CD4-positive, alpha-beta T cell (primary cell): ENCODE data around the gene VAMP3. TPM values are rescaled to one million over a fixed set of nuclear protein-coding genes. Genes with fewer than 3 reads are reported as not detected.

Experiments used
- ATAC-seq: fragments of 200-7000 bp; cut with Tn5 transposase; one replicate; pipeline ENCODE4 v1.10.0; 2022; ENCODE audit warnings: mild to moderate bottlenecking; ENCODE audit not compliant: poor library complexity
- CTCF ChIA-PET: fragments of 350-600 bp; sonication (Branson Sonifier 250); formaldehyde crosslinking; loops from one replicate; lab custom pipeline; 2021; ENCODE audit warnings: antibody characterized with exemption, inconsistent platforms; lab: Charles Lee
- POLR2A ChIA-PET: fragments of 350-600 bp; sonication (Branson Sonifier 250); formaldehyde crosslinking; loops from one replicate; lab custom pipeline; 2021; ENCODE audit warnings: antibody characterized with exemption, inconsistent platforms; lab: Charles Lee
- DNase-seq, 14 experiments: peaks; one replicate each; pipeline ENCODE4 v3.0.0-alpha.2; 2013 to 2020; ENCODE audit warnings: mixed read lengths in 2 of 14
- H3K27ac ChIP-seq, 2 donors: one replicate each; pipeline versions ENCODE4 v1.5.1 to v1.7.0; 2013; ENCODE audit warnings: low read length in 2 of 2, low read depth in 1 of 2, mild to moderate bottlenecking in 1 of 2
- H3K27me3 ChIP-seq, 2 experiments: 1 replicate in 1 of 2; 2 replicates in 1 of 2; pipeline versions ENCODE4 v1.6.1 to v1.7.0; 2013; ENCODE audit warnings: low read length in 2 of 2, control low read depth in 1 of 2, mild to moderate bottlenecking in 1 of 2, moderate library complexity in 1 of 2; ENCODE audit not compliant: insufficient read depth in 2 of 2, control insufficient read depth in 1 of 2
- H3K36me3 ChIP-seq: one replicate; pipeline ENCODE4 v1.6.1; 2013; ENCODE audit warnings: low read length, control low read depth; ENCODE audit not compliant: insufficient read depth
- H3K4me1 ChIP-seq: one replicate; pipeline ENCODE4 v1.6.1; 2013; ENCODE audit warnings: low read length, control low read depth; ENCODE audit not compliant: insufficient read depth
- H3K4me3 ChIP-seq: one replicate; pipeline ENCODE4 v1.5.1; 2013; ENCODE audit warnings: mild to moderate bottlenecking, low read length, moderate library complexity
- H3K9me3 ChIP-seq, 2 experiments: 1 replicate in 1 of 2; 2 replicates in 1 of 2; pipeline versions ENCODE4 v1.6.1 to v1.7.0; 2013; ENCODE audit warnings: low read length in 2 of 2, mild to moderate bottlenecking in 2 of 2, control low read depth in 1 of 2, moderate library complexity in 1 of 2; ENCODE audit not compliant: control insufficient read depth in 1 of 2, insufficient read depth in 1 of 2
- H3K27ac Mint-ChIP-seq: one replicate; pipeline ENCODE4 v1.8.0; 2020; ENCODE audit warnings: mixed read lengths
- H3K27me3 Mint-ChIP-seq: one replicate; pipeline ENCODE4 v1.8.0; 2021; ENCODE audit warnings: mixed read lengths
- H3K36me3 Mint-ChIP-seq: one replicate; pipeline ENCODE4 v1.8.0; 2021; ENCODE audit warnings: low read depth, mixed read lengths
- H3K4me1 Mint-ChIP-seq: one replicate; pipeline ENCODE4 v1.8.0; 2021; ENCODE audit warnings: low read depth, mixed read lengths
- H3K4me3 Mint-ChIP-seq: one replicate; pipeline ENCODE4 v1.8.0; 2020; ENCODE audit warnings: mild to moderate bottlenecking, mixed read lengths
- H3K9me3 Mint-ChIP-seq: one replicate; pipeline ENCODE4 v1.8.0; 2020; ENCODE audit warnings: mixed read lengths
- CTCF ChIP-seq: fragments of 200-600 bp; IDR thresholded peaks from one replicate; pipeline ENCODE4 v1.8.0; 2022; ENCODE audit warnings: antibody characterized with exemption, mild to moderate bottlenecking
- intact Hi-C, 2 experiments: fragments of 100-400 bp; cut with DNase I in 1 of 2; cut with micrococcal nuclease in 1 of 2; formaldehyde crosslinking; loops; one replicate each; pipeline versions ENCODE4 v1.15.1 to v1.9.0; 2023 to 2025; cut with DNase I, micrococcal nuclease
- polyA plus RNA-seq, 2 donors: library from polyadenylated mRNA; unstranded; fragments of 120-200 nt; gene quantifications; one replicate each; pipeline ENCODE4 v1.2.1, GENCODE V29; 2013
- total RNA-seq, 174 experiments: library from RNA in 2 of 174; stranded (reverse) in 2 of 174; gene quantifications; one replicate each; pipeline ENCODE4 v1.2.3 and lab custom pipeline; 2021 to 2026

Gene VAMP3, protein sequence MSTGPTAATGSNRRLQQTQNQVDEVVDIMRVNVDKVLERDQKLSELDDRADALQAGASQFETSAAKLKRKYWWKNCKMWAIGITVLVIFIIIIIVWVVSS
- total RNA-seq (10 to 100 TPM; 76.9 to 87.7 TPM), total RNA-seq (lab: John Stamatoyannopoulos, UW) (16.1 to 65.9 (median 46.2) reads per million in 172 experiments)
- 40.3 TPM for polyA plus RNA-seq (2013, experiment 1 of 2)
- polyA plus RNA-seq (2013, experiment 2 of 2) = 43.4 TPM

DNA sequence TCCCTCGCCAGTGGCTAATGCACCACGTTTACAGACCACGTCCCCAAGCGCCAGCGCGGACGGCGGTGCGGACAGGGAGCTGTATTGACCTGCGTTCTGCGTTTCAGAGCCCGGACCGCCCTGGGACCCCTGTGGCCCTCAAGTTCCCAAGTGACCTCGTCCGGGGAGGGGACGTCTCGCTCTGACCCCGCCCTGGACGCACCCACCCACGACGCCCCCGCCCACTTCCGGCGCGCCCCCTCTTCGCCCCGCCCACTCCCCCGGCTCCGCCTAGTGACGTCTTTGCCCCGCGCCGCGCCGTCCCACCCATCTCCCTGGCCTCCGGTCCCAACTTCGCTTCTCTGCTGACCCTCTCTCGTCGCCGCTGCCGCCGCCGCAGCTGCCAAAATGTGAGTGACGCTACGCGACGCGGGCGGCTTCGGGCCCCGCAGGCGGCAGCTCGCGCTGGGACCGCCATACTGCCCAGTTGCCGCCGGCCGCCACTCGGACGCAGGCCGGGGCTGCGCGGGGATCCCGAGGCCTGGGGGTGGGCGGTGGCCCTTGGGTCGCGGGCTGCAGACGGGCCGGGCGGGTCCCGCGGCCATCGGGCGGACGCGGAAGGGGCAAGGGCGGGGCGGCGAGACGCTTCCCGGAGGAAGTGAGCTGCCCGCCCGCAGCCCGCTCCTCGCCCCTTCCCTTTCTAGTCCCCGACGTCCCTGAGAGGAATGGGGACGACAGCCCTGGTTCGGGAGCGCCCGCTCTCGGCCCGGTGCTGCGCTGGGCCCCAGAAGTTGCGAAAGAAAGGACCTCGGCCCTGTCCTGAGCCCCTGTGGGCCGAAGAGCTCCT lies at the start of gene VAMP3:
TSS of gene VAMP3 (plus strand) at position 300 of the 826 bp plus-strand sequence. CDS start at position 388, 88 bp downstream.
- ChIA-PET POLR2A (interaction anchor here (0.8 to 1.8 kb wide), 3 partner anchors 11 to 67 kb away, joined by 3 to 19 read pairs (median 3); no protein-coding TSS in a partner anchor), CTCF (no interaction called here)
- H3K4me1 Mint-ChIP-seq = peaks cover 51% of the 10 kb centered on the region
- H3K4me3 ChIP-seq = peak within 1 kb of the TSS; percentile 87
- DNase-seq = peak; percentile 74 to 90 (median 83)
- H3K36me3 Mint-ChIP-seq = peaks cover 46% of the 10 kb centered on the region
- no peak for TF ChIP-seq CTCF
- no peaks in the 10 kb centered on the region for H3K27me3 ChIP-seq
- peak; percentile 90 for ATAC-seq
- H3K4me3 Mint-ChIP-seq = peak within 1 kb of the TSS; percentile 96
- H3K27me3 Mint-ChIP-seq = peaks cover 4% of the 10 kb centered on the region
- peaks cover 21% of the 10 kb centered on the region for H3K4me1 ChIP-seq
- H3K9me3 Mint-ChIP-seq = no peaks in the 10 kb centered on the region
- peak within 1 kb of the TSS in 1 of 2 donors; percentile 65 for H3K27ac ChIP-seq
- H3K27ac Mint-ChIP-seq = peak within 1 kb of the TSS; percentile 87
- H3K36me3 ChIP-seq = peaks cover 11% of the 10 kb centered on the region
- intact Hi-C loops = loop anchor here in 1 of 2 experiments (1.0 kb wide), 1 partner anchor 12 kb away; no protein-coding TSS in a partner anchor
- no peaks in the 10 kb centered on the region for H3K9me3 ChIP-seq

DNA sequence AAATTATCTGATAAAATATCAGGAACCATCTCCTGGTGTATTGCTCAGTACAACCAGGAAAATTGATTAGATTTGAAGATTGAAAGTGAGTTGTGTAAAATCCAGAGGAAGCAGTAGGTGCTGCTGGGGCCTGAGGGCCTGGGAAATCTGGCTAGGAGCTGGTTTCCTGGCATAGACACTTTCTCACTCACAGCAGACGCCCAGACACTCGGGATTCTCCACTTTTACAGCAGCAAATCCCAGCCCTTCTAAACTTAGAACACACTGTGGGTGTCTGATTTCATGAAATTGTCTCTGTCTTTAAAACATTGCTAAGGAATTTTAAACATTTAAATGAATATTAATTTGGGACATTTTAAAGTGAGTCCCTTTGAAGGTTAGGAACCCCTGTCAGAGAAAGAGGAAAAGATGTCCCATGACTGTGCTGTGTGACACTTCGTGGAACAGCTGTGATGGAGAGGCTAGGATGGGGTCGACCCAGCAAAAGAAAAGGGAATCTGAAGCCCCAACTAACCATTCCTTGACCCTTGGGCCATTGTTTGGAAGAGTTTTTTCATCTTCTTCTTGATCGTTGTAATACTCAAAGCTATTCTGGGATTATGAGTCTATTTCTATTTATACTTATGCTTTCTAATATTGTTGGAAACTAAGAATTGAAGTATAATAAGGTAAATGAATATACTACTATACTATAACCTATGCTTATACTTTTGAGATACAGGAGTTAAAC lies 49.0 kb upstream of the VAMP3 start:
- Mint-ChIP-seq H3K27ac (no peak overlapping the region), H3K9me3 (no peaks in the 10 kb centered on the region), H3K4me3 (no peak overlapping the region), H3K27me3 (peaks cover 17% of the 10 kb centered on the region), H3K4me1 (peaks cover 10% of the 10 kb centered on the region), H3K36me3 (no peaks in the 10 kb centered on the region)
- CTCF ChIA-PET = no interaction called here
- H3K9me3 ChIP-seq = no peaks in the 10 kb centered on the region
- intact Hi-C loops = no loop called here
- no peaks in the 10 kb centered on the region for H3K36me3 ChIP-seq
- peaks cover 5% of the 10 kb centered on the region for H3K4me1 ChIP-seq
- H3K27ac ChIP-seq = no peak overlapping the region
- POLR2A ChIA-PET = no interaction called here
- no peak for TF ChIP-seq CTCF
- no peak overlapping the region for H3K4me3 ChIP-seq
- no peak for ATAC-seq
- H3K27me3 ChIP-seq = peaks cover 0 to 9% of the 10 kb centered on the region in 2 experiments
- DNase-seq = no peak

- ChIA-PET CTCF (no interaction called here), POLR2A (no interaction called here)
- Histone ChIP-seq H3K9me3 (no peaks in the 10 kb centered on the region), H3K27me3 (peaks cover 0 to 9% of the 10 kb centered on the region in 2 experiments), H3K27ac (no peak overlapping the region), H3K36me3 (no peaks in the 10 kb centered on the region), H3K4me3 (no peak overlapping the region), H3K4me1 (peaks cover 5% of the 10 kb centered on the region)
- TF ChIP-seq CTCF = no peak
- intact Hi-C loops = no loop called here
- ATAC-seq (no peak), DNase-seq (no peak)
- Mint-ChIP-seq H3K27ac (no peak overlapping the region), H3K4me3 (no peak overlapping the region), H3K36me3 (no peaks in the 10 kb centered on the region), H3K4me1 (peaks cover 10% of the 10 kb centered on the region), H3K27me3 (peaks cover 17% of the 10 kb centered on the region), H3K9me3 (no peaks in the 10 kb centered on the region)
These were observed 48.5 kb upstream of the VAMP3 start for GRCh38 chr1:7722670-7723012.
